SK-N-SH (cell line): ENCODE results near the gene SYNPO2. TPM values are rescaled to one million over a fixed set of nuclear protein-coding genes. Genes with fewer than 3 reads are reported as not detected.

Source experiments
- CTCF ChIA-PET: fragments of 300-600, 350-600 bp; formaldehyde crosslinking; extraction: SDS; loops from one replicate; lab custom pipeline; 2021; lab: Yijun Ruan, JAX
- POLR2A ChIA-PET: fragments of 350-600 bp; sonication (Branson Sonifier 250); formaldehyde crosslinking; extraction: SDS; loops from one replicate; lab custom pipeline; 2020; ENCODE audit warnings: antibody characterized with exemption, inconsistent platforms; lab: Yijun Ruan, JAX
- DNase-seq: peaks from one replicate; pipeline ENCODE4 v3.0.0; 2012
- H2AFZ ChIP-seq: fragments of 200-600 bp; sonication (generic); 2 replicates; pipeline ENCODE4 v1.8.1; 2016; ENCODE audit warnings: antibody characterized with exemption, mild to moderate bottlenecking, low read depth
- H3F3A ChIP-seq: fragments of 200-600 bp; sonication (generic); replicated peaks from 2 replicates; pipeline ENCODE3; 2016; ENCODE audit warnings: antibody characterized with exemption, mild to moderate bottlenecking; ENCODE audit not compliant: insufficient read depth
- H3K27ac ChIP-seq, 2 experiments: fragments of 200-500 bp in 1 of 2; fragments of 200-600 bp in 1 of 2; sonication (Bioruptor generic) in 1 of 2; sonication (generic), shearing (Covaris generic) in 1 of 2; 2 replicates each; pipeline versions ENCODE4 v1.5.1 to v1.6.1; 2014 to 2016; ENCODE audit warnings: low read depth in 2 of 2, inconsistent platforms in 1 of 2, low read length in 1 of 2, mild to moderate bottlenecking in 1 of 2, mixed read lengths in 1 of 2
- H3K27me3 ChIP-seq: fragments of 200-600 bp; sonication (generic), shearing (Covaris generic); 2 replicates; pipeline ENCODE4 v1.6.1; 2016; ENCODE audit warnings: mixed run types; ENCODE audit not compliant: insufficient read depth
- H3K36me3 ChIP-seq, 2 experiments: fragments of 200-500 bp in 1 of 2; fragments of 200-600 bp in 1 of 2; sonication (Bioruptor generic) in 1 of 2; sonication (generic) in 1 of 2; replicated peaks in 1 of 2; 2 replicates each; pipeline versions ENCODE3 to v1.5.1; 2014 to 2016; ENCODE audit warnings: low read length in 1 of 2, mild to moderate bottlenecking in 1 of 2; ENCODE audit not compliant: insufficient read depth in 2 of 2, control insufficient read depth in 1 of 2
- H3K4me1 ChIP-seq, 2 experiments: fragments of 200-500 bp in 1 of 2; fragments of 200-600 bp in 1 of 2; sonication (Bioruptor generic) in 1 of 2; sonication (generic), shearing (Covaris generic) in 1 of 2; 2 replicates each; pipeline versions ENCODE4 v1.5.1 to v1.6.1; 2014 to 2016; ENCODE audit warnings: low read depth in 1 of 2, low read length in 1 of 2, mixed run types in 1 of 2; ENCODE audit not compliant: insufficient read depth in 2 of 2, control insufficient read depth in 1 of 2
- H3K4me2 ChIP-seq: fragments of 200-600 bp; sonication (generic), shearing (Covaris generic); 2 replicates; pipeline ENCODE4 v1.6.1; 2017; ENCODE audit warnings: mixed run types
- H3K4me3 ChIP-seq, 2 experiments: fragments of 200-500 bp in 1 of 2; fragments of 200-600 bp in 1 of 2; sonication (Bioruptor generic) in 1 of 2; sonication (generic), shearing (Covaris generic) in 1 of 2; 2 replicates each; pipeline versions ENCODE4 v1.5.1 to v1.8.1; 2014 to 2016; ENCODE audit warnings: low read depth in 2 of 2, inconsistent platforms in 1 of 2, low read length in 1 of 2, mild to moderate bottlenecking in 1 of 2, mixed read lengths in 1 of 2, moderate library complexity in 1 of 2
- H3K79me2 ChIP-seq: fragments of 200-600 bp; sonication (generic); 2 replicates; pipeline ENCODE4 v1.8.1; 2017; ENCODE audit warnings: mild to moderate bottlenecking; ENCODE audit not compliant: insufficient read depth
- H3K9ac ChIP-seq: fragments of 200-600 bp; sonication (generic); 2 replicates; pipeline ENCODE4 v1.6.1; 2017; ENCODE audit warnings: mixed run types
- H3K9me2 ChIP-seq: fragments of 200-600 bp; sonication (generic); 2 replicates; pipeline ENCODE4 v1.6.1; 2017; ENCODE audit warnings: mixed run types
- H3K9me3 ChIP-seq: fragments of 200-600 bp; sonication (generic); 2 replicates; pipeline ENCODE4 v1.6.1; 2017; ENCODE audit warnings: mixed run types, mild to moderate bottlenecking, moderate library complexity
- H4K20me1 ChIP-seq: fragments of 200-600 bp; sonication (generic); 2 replicates; pipeline ENCODE4 v1.6.1; 2017; ENCODE audit warnings: mild to moderate bottlenecking, mixed run types; ENCODE audit not compliant: insufficient read depth
- CHD2 ChIP-seq: fragments of 150-350 bp; IDR thresholded peaks from 2 replicates; pipeline ENCODE4 v1.6.1; 2018; ENCODE audit warnings: low read length; ENCODE audit not compliant: partially characterized antibody
- CTCF ChIP-seq: fragments of 200-600 bp; sonication (generic); IDR thresholded peaks from 2 replicates; pipeline ENCODE4 v1.6.1; 2017; ENCODE audit warnings: antibody characterized with exemption, mild to moderate bottlenecking, moderate library complexity
- EZH2phosphoT487 ChIP-seq: fragments of 200-600 bp; sonication (generic); IDR thresholded peaks from 2 replicates; pipeline ENCODE4 v1.6.1; 2017; ENCODE audit warnings: low read depth, mixed run types, mild to moderate bottlenecking, antibody characterized with exemption, moderate library complexity, borderline replicate concordance
- FOXM1 ChIP-seq: IDR thresholded peaks from 2 replicates; pipeline ENCODE4 v1.4.0; 2012; ENCODE audit warnings: low read depth, mild to moderate bottlenecking
- GABPA ChIP-seq: IDR thresholded peaks from 2 replicates; pipeline ENCODE4 v1.4.0; 2012; ENCODE audit warnings: low read depth, mild to moderate bottlenecking
- GATA2 ChIP-seq: sonication (generic); formaldehyde crosslinking; IDR thresholded peaks from 2 replicates; pipeline ENCODE4 v1.5.0; 2020; ENCODE audit warnings: mild to moderate bottlenecking, missing genetic modification reagents
- IRF3 ChIP-seq: fragments of 150-350 bp; IDR thresholded peaks from 2 replicates; pipeline ENCODE4 v1.6.1; 2016; ENCODE audit warnings: mild to moderate bottlenecking, low read depth, low read length
- JUND ChIP-seq: IDR thresholded peaks from 2 replicates; pipeline ENCODE4 v1.4.0; 2012
- MEF2A ChIP-seq: IDR thresholded peaks from 2 replicates; pipeline ENCODE4 v1.4.0; 2012; ENCODE audit warnings: low read depth, borderline replicate concordance
- PBX3 ChIP-seq: IDR thresholded peaks from 2 replicates; pipeline ENCODE4; 2012
- RCOR1 ChIP-seq: fragments of 150-350 bp; IDR thresholded peaks from 2 replicates; pipeline ENCODE4 v1.6.1; 2017; ENCODE audit warnings: antibody characterized with exemption, low read length
- SIN3A ChIP-seq: IDR thresholded peaks from 2 replicates; pipeline ENCODE4 v1.6.1; 2012; ENCODE audit warnings: low read depth, mild to moderate bottlenecking, low read length, moderate library complexity, borderline replicate concordance
- TCF12 ChIP-seq: IDR thresholded peaks from 2 replicates; pipeline ENCODE4 v1.4.0; 2012
- USF1 ChIP-seq: IDR thresholded peaks from 2 replicates; pipeline ENCODE4 v1.4.0; 2012; ENCODE audit warnings: low read depth, borderline replicate concordance
- USF2 ChIP-seq: fragments of 150-350 bp; IDR thresholded peaks from 2 replicates; pipeline ENCODE4 v1.6.1; 2017; ENCODE audit warnings: antibody characterized with exemption, low read length, low read depth, borderline replicate concordance
- WGBS: methylation state at CpG from one replicate; pipeline ENCODE4 v1.1.6; 2017; ENCODE audit warnings: low lambda C conversion rate; 5-methylcytosine and 5-hydroxymethylcytosine counted together
- polyA plus RNA-seq, 3 experiments: library from polyadenylated mRNA; depleted of rRNA; stranded (reverse); fragments of >200 nt; gene quantifications; 2 replicates each; pipeline ENCODE4 v1.2.3, GENCODE V29; 2012

Gene SYNPO2
- polyA plus RNA-seq, 1 of the 3 experiments (the other 2 are of a cell fraction), result 7.2 TPM

- H3K36me3 ChIP-seq, result peaks cover 4 to 9% of the 10 kb centered on the region in 2 experiments
- H3K4me3 ChIP-seq, result no peak overlapping the region
- WGBS, result 40% methylated on average over 2 of the region's 2 CpGs
- no peaks in the 10 kb centered on the region; a peak in 1 of 4 replicates for H3K4me1 ChIP-seq
- CTCF ChIA-PET, result interaction anchor here (1.4 kb wide), 1 partner anchor 35 kb away, joined by 3 read pairs; no protein-coding TSS in a partner anchor
- peak overlapping the region in 1 of 2 experiments; percentile 17; a peak in 2 of 4 replicates for H3K27ac ChIP-seq
- peak overlapping the region; percentile 3; the same call in 1 of the 2 replicates for H2AFZ ChIP-seq
- DNase-seq, result no peak
- no peak for TF ChIP-seq FOXM1
- no peak for TF ChIP-seq CTCF
- no peak for TF ChIP-seq EZH2phosphoT487
- TF ChIP-seq MEF2A, result no peak
- TF ChIP-seq PBX3, result peak; percentile 56
- TF ChIP-seq TCF12, result peak; percentile 34; the same call in 1 of the 2 replicates
- TF ChIP-seq JUND, result 0 out of 2 replicates have a peak, but pooled peaks have one; percentile 16
- no peaks in the 10 kb centered on the region for H3K9me3 ChIP-seq
- no peaks in the 10 kb centered on the region for H4K20me1 ChIP-seq
- H3K9ac ChIP-seq, result no peak overlapping the region
- no peaks in the 10 kb centered on the region for H3K9me2 ChIP-seq
- H3K4me2 ChIP-seq, result no peak overlapping the region; the same call in 1 of the 2 replicates
- H3F3A ChIP-seq, result no peaks in the 10 kb centered on the region
- H3K79me2 ChIP-seq, result no peaks in the 10 kb centered on the region
- no peaks in the 10 kb centered on the region for H3K27me3 ChIP-seq
- POLR2A ChIA-PET, result no interaction called here
Observed at GRCh38 chr4:119016636-119017035, 128.0 kb downstream of the SYNPO2 start.

- H3K4me2 ChIP-seq, result no peak overlapping the region
- TF ChIP-seq MEF2A (no peak), IRF3 (no peak), TCF12 (no peak), SIN3A (no peak), USF1 (no peak), RCOR1 (no peak), FOXM1 (no peak), CTCF (no peak), GATA2 (CRISPR knock-in tag) (no peak), CHD2 (no peak), GABPA (no peak), USF2 (no peak)
- TF ChIP-seq, all 33 proteins: peak for 0
- Histone ChIP-seq H2AFZ (no peak overlapping the region), H3K27ac (no peak overlapping the region), H3K79me2 (no peaks in the 10 kb centered on the region), H3K9ac (no peak overlapping the region), H3K9me3 (no peaks in the 10 kb centered on the region), H3K4me3 (no peak overlapping the region), H3K27me3 (no peaks in the 10 kb centered on the region), H3F3A (no peaks in the 10 kb centered on the region), H3K9me2 (no peaks in the 10 kb centered on the region), H3K36me3 (peaks cover 4 to 9% of the 10 kb centered on the region in 2 experiments), H4K20me1 (no peaks in the 10 kb centered on the region), H3K4me1 (no peaks in the 10 kb centered on the region; a peak in 1 of 4 replicates)
- CTCF ChIA-PET, result no interaction called here
- 77% methylated on average over 2 of the region's 2 CpGs for whole genome bisulfite sequencing
- no peak for DNase-seq
- POLR2A ChIA-PET, result no interaction called here
Observed at GRCh38 chr4:119017636-119018035, 129.0 kb downstream of the SYNPO2 start.
